Rectal smooth muscle tissue (tissue), 1 donor: Measurements from ENCODE around the gene SMPDL3A.

ENCODE experiments used
- H3K27ac ChIP-seq: one replicate; pipeline ENCODE4 v1.7.0; 2013; ENCODE audit warnings: low read depth, low read length, inconsistent platforms
- H3K27me3 ChIP-seq: one replicate; pipeline ENCODE4 v1.7.0; 2013; ENCODE audit warnings: low read length; ENCODE audit not compliant: control insufficient read depth, insufficient read depth
- H3K36me3 ChIP-seq: one replicate; pipeline ENCODE4 v1.7.0; 2013; ENCODE audit warnings: low read length; ENCODE audit not compliant: control insufficient read depth, insufficient read depth
- H3K4me1 ChIP-seq: one replicate; pipeline ENCODE4 v1.7.0; 2013; ENCODE audit warnings: low read length; ENCODE audit not compliant: control insufficient read depth, insufficient read depth
- H3K4me3 ChIP-seq: one replicate; pipeline ENCODE4 v1.7.0; 2013; ENCODE audit warnings: low read length
- H3K9ac ChIP-seq: one replicate; pipeline ENCODE4 v1.7.0; 2013; ENCODE audit warnings: low read length

Gene SMPDL3A

DNA sequence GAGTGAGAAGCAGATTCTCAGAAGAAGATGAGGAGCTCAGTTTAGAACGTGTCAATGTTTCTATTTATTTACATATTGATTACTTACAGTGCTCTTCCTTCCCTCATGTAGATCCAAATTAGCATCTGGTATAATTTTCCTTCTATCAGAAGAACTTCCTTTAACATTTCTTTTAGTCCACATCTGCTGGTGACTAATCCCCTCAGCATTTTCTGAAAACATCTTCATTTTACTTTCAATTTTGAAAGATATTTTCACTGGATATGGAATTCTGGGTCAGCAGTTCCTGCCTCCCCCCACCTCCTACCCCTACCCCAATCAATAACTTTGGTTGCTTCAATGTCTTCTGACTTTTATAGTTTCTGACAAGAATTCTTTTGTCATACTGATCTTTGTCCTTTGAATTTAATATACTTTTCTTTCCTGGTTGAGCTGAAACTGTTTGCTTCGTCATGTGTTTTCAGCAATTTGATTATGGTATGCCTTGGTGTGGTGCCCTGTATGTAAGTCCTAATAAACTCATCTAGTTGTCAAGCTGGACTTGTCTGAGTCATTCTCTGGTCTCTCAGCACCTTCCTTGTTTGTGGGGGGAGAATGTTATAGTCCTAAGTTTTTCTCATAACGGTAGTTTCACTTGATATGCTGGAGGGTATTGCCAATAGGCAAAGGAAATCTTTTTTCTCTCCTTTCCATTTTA, 57.0 kb downstream of the SMPDL3A start:
- H3K27me3 ChIP-seq: no peaks in the 10 kb centered on the region
- no peak overlapping the region for H3K9ac ChIP-seq
- no peaks in the 10 kb centered on the region for H3K4me1 ChIP-seq
- H3K27ac ChIP-seq: no peak overlapping the region
- no peaks in the 10 kb centered on the region for H3K36me3 ChIP-seq
- no peak overlapping the region for H3K4me3 ChIP-seq

DNA sequence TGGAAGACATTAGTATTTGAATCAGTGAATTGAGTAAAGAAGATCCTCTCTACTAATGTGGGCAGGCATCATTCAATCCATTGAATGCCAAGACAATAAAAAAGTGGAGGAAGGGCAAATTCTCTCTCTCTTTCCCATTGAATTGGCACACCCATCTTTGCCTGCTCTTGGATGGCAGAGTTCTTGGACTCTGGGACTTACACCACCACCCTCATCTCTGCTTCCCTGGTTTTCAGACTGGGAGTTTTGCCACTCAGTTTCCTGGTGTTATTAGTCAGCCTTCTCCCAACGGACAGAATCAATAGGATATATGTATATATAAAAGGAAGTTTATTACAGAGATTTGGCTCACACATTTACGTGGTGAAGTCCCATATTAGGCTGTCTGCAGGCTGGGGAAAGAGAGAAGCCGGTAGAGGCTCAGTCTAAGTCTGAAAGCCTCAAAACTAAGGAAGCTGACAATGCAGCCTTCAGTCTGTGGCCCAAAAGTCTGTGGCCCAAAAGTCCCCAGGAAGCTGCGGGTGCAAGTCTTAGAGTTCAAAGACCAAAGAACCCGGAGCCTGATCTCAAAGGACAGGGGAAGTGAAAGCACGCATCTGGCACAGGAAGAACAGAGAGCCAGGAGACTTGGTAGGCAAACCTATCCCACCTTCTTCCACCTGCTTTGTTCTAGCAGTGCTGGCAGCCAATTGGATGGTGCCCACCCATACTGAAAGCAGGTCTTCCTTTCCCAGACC, 64.4 kb downstream of the SMPDL3A start:
- no peaks in the 10 kb centered on the region for H3K4me1 ChIP-seq
- no peaks in the 10 kb centered on the region for H3K27me3 ChIP-seq
- no peak overlapping the region for H3K9ac ChIP-seq
- no peak overlapping the region for H3K27ac ChIP-seq
- no peak overlapping the region for H3K4me3 ChIP-seq
- no peaks in the 10 kb centered on the region for H3K36me3 ChIP-seq
